Stomach (tissue), 9 donors: Measurements from ENCODE around the gene GBE1. TPM values are rescaled to one million over a fixed set of nuclear protein-coding genes. Genes with fewer than 3 reads are reported as not detected.

Source experiments
- DNase-seq, 2 donors: peaks; one replicate each; pipeline versions ENCODE4 v3.0.0 to v3.0.0-alpha.2; 2013 to 2019
- H3K27ac ChIP-seq, 5 donors: fragments of 200-600 bp in 4 of 5; sonication (generic) in 4 of 5; one replicate each; pipeline ENCODE4 v1.5.1; 2013 to 2019; ENCODE audit warnings: mild to moderate bottlenecking in 1 of 5, moderate library complexity in 1 of 5
- H3K27me3 ChIP-seq, 3 donors: fragments of 200-600 bp; sonication (generic); one replicate each; pipeline ENCODE4 v1.5.1; 2017 to 2019; ENCODE audit warnings: mixed run types in 1 of 3
- H3K36me3 ChIP-seq, 4 donors: fragments of 200-600 bp; sonication (generic); 1 replicate in 3 of 4; 2 replicates in 1 of 4; pipeline ENCODE4 v1.5.1; 2016 to 2019
- H3K4me1 ChIP-seq, 4 donors: fragments of 200-600 bp; sonication (generic); one replicate each; pipeline ENCODE4 v1.5.1; 2016 to 2019
- H3K4me3 ChIP-seq, 4 donors: fragments of 200-600 bp; sonication (generic) in 3 of 4; one replicate each; pipeline ENCODE4 v1.5.1; 2016 to 2019; ENCODE audit warnings: mild to moderate bottlenecking in 1 of 4
- H3K9me3 ChIP-seq, 4 donors: fragments of 200-600 bp; sonication (generic); one replicate each; pipeline ENCODE4 v1.5.1; 2016 to 2019
- CTCF ChIP-seq, 7 experiments: fragments of 450-650 bp in 4 of 7; fragments of 200-600 bp in 3 of 7; sonication (generic) in 3 of 7; IDR thresholded peaks; one replicate each; pipeline ENCODE4 v1.5.1; 2016 to 2019; ENCODE audit warnings: antibody characterized with exemption in 7 of 7, control low read depth in 2 of 7, mild to moderate bottlenecking in 1 of 7
- EP300 ChIP-seq: sonication (generic); formaldehyde crosslinking; IDR thresholded peaks from one replicate; pipeline ENCODE4 v1.6.1; 2017; ENCODE audit warnings: antibody characterized with exemption
- POLR2A ChIP-seq, 4 donors: fragments of 450-650 bp; IDR thresholded peaks; one replicate each; pipeline ENCODE4 v1.6.1; 2016; ENCODE audit warnings: antibody characterized with exemption in 4 of 4, control low read depth in 2 of 4, mild to moderate bottlenecking in 1 of 4, moderate library complexity in 1 of 4
- POLR2AphosphoS5 ChIP-seq, 3 donors: sonication (generic); formaldehyde crosslinking; IDR thresholded peaks; one replicate each; pipeline ENCODE4 v1.6.1; 2016; ENCODE audit warnings: antibody characterized with exemption in 3 of 3
- WGBS, 5 donors: extraction: QIAGEN DNeasy Blood & Tissue Kit in 3 of 5; methylation state at CpG; one replicate each; pipeline versions ENCODE4 v1.1.5 to v1.1.7; 2013 to 2018; 5-methylcytosine and 5-hydroxymethylcytosine counted together
- intact Hi-C: fragments of 100-400 bp; cut with DNase I; formaldehyde crosslinking; loops from one replicate; pipeline ENCODE4 v1.15.1; 2023; ENCODE audit warnings: low total_unique reads
- polyA plus RNA-seq, 3 donors: library from polyadenylated mRNA; stranded (reverse); fragments of 200-250 nt; gene quantifications; one replicate each; pipeline ENCODE4 v1.2.3, GENCODE V29; 2013
- total RNA-seq, 5 donors: library from RNA; depleted of rRNA; stranded (reverse); fragments of >200 nt; gene quantifications; one replicate each; pipeline versions ENCODE4 v1.1.0 to v1.2.3, GENCODE V29; 2014 to 2016
- donor health status: healthy with polysubstance abuse.
- donor health status: Bipolar disorder and iron deficiency.
- donor health status: healthy.

The GBE1 gene
- total and polyA plus RNA-seq, 8 donors = 8.2 to 57.1 (median 11.6) TPM

- no peaks in the 10 kb centered on the region for H3K4me1 ChIP-seq
- no peaks in the 10 kb centered on the region for H3K27me3 ChIP-seq
- no peaks in the 10 kb centered on the region for H3K9me3 ChIP-seq
- no peak for TF ChIP-seq POLR2AphosphoS5 (IDR thresholded peaks at IDR 0.05)
- no peak for TF ChIP-seq POLR2A (IDR thresholded peaks at IDR 0.05)
- TF ChIP-seq CTCF (IDR thresholded peaks at IDR 0.05) = no peak
- TF ChIP-seq EP300 = no peak
- no peak for DNase-seq
- peaks cover 0 to 3% (median 0%) of the 10 kb centered on the region in 4 donors for H3K36me3 ChIP-seq
- intact Hi-C loops = no loop called here
- 82 to 91% (median 86%) methylated on average over 3 of the region's 3 CpGs for WGBS, 5 donors
- H3K4me3 ChIP-seq = no peak overlapping the region
- no peak overlapping the region for H3K27ac ChIP-seq
Measured at GRCh38 chr3:81668283-81668682, 93.2 kb downstream of the GBE1 start.

- Histone ChIP-seq H3K9me3 (no peaks in the 10 kb centered on the region), H3K36me3 (peaks cover 0 to 3% (median 0%) of the 10 kb centered on the region in 4 donors), H3K27ac (no peak overlapping the region), H3K27me3 (no peaks in the 10 kb centered on the region), H3K4me3 (no peak overlapping the region), H3K4me1 (no peaks in the 10 kb centered on the region)
- TF ChIP-seq POLR2A (IDR thresholded peaks at IDR 0.05) (no peak), POLR2AphosphoS5 (IDR thresholded peaks at IDR 0.05) (no peak), CTCF (IDR thresholded peaks at IDR 0.05) (peak in 5 of 7 experiments; percentile 8 to 56 (median 47)), EP300 (no peak)
- peak in 1 of 2 donors; percentile 26 for DNase-seq
- intact Hi-C loops = no loop called here
Measured at GRCh38 chr3:81666502-81667121, 94.8 kb downstream of the GBE1 start.

GRCh38 chr3:81663114-81663513 lies 98.3 kb downstream of the GBE1 start:
- TF ChIP-seq POLR2A (IDR thresholded peaks at IDR 0.05) (no peak), POLR2AphosphoS5 (IDR thresholded peaks at IDR 0.05) (no peak), EP300 (no peak), CTCF (IDR thresholded peaks at IDR 0.05) (no peak)
- Histone ChIP-seq H3K27ac (no peak overlapping the region), H3K4me1 (no peaks in the 10 kb centered on the region), H3K4me3 (no peak overlapping the region), H3K27me3 (no peaks in the 10 kb centered on the region), H3K9me3 (no peaks in the 10 kb centered on the region), H3K36me3 (no peaks in the 10 kb centered on the region)
- intact Hi-C loops = no loop called here
- 93 to 100% (median 97%) methylated on average over 9 to 10 of the region's 10 CpGs for WGBS, 5 donors
- no peak for DNase-seq

- no peaks in the 10 kb centered on the region for H3K36me3 ChIP-seq
- no peaks in the 10 kb centered on the region for H3K4me1 ChIP-seq
- intact Hi-C loops = no loop called here
- no peak overlapping the region for H3K4me3 ChIP-seq
- TF ChIP-seq EP300 (no peak), CTCF (IDR thresholded peaks at IDR 0.05) (no peak), POLR2AphosphoS5 (IDR thresholded peaks at IDR 0.05) (no peak), POLR2A (IDR thresholded peaks at IDR 0.05) (no peak)
- DNase-seq = no peak
- WGBS, 5 donors = 89 to 100% (median 96%) methylated on average over 1 of the region's 1 CpG
- H3K27me3 ChIP-seq = no peaks in the 10 kb centered on the region
- no peak overlapping the region for H3K27ac ChIP-seq
- no peaks in the 10 kb centered on the region for H3K9me3 ChIP-seq
Measured at GRCh38 chr3:81660036-81660435, 101.4 kb downstream of the GBE1 start.
